HG03378 (cell line): ENCODE measurements around the gene GRIK5.
"Not testable (repeated sequence)": the region's sequence is repeated elsewhere in the genome, so short reads cannot be mapped to it uniquely, and the experiment has no call there.

Experiments used
- ATAC-seq: cut with Tn5 transposase; IDR thresholded peaks from one replicate; pipeline ENCODE4 v1.9.1; 2021; ENCODE audit warnings: mild to moderate bottlenecking, moderate library complexity; ENCODE audit not compliant: unreplicated experiment

GRIK5 gene

DNA sequence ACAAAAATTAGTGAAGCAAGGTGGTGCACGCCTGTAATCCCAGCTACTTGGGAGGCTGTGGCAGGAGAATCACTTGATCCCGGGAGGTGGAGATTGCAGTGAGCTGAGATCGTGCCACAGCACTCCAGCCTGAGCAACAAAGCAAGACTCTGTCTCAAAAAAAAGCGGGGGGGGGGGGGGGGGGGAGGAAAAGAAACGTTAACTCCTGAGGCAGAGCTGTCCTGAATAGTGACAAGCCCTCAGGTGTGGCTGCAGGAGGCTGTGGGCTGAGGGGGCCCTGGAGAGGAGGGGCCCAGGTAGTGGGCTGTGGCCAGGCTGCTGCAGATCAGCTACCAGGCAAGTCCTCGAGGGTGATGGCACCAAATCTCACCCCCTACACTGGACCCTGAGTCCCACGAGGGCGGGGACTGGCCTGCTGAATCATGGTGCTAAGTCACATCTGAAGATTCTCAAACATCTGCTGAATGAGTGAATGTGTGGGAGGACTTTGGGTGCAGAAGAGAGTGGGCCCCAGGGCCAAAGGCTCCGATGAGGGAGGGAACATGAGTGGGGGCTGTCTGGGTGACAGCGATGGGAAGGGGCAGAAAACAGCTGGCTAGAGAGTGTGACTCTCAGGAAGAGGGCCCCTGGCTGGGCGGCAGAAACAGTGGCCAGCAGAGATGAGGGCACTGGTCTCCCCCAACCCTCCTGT, 51.4 kb downstream of the GRIK5 start:
- ATAC-seq, result no peak

DNA sequence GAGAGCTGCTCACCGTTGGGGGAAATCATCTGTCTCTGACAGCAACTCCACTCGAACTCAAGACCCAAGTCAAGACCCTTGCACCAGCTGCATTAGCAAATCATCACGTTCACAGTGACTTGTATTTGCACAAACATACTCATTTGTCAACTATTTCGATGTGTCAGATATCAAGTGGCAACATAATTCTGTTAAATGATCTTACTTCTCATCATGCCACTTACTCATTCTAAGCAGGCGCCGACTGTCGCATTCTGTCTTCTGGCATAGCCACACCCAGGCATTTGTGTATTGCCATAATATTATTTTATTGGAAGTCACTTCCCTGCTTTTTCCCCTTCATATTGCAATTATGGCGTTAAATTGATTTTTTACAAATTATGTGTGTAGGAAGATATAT, 53.0 kb downstream of the GRIK5 start:
- no peak for ATAC-seq

DNA sequence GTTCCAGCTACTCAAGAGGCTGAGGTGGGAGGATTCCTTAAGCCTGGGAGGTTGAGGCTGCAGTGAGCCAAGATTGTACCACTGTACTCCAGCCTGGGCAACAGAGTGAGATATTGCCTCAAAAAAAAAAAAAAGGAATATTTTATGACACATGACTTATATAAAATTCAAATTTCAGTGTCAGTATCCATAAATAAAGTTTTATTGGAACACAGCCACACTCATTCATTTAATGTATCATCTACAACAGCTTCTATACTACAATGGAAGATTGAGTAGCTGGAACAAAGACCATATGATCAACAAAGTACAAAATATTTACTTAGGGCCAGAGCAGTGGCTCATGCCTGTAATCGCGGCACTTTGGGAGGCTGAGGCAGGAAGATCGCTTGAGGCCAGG, 57.3 kb downstream of the GRIK5 start:
- not testable (repeated sequence) for ATAC-seq

DNA sequence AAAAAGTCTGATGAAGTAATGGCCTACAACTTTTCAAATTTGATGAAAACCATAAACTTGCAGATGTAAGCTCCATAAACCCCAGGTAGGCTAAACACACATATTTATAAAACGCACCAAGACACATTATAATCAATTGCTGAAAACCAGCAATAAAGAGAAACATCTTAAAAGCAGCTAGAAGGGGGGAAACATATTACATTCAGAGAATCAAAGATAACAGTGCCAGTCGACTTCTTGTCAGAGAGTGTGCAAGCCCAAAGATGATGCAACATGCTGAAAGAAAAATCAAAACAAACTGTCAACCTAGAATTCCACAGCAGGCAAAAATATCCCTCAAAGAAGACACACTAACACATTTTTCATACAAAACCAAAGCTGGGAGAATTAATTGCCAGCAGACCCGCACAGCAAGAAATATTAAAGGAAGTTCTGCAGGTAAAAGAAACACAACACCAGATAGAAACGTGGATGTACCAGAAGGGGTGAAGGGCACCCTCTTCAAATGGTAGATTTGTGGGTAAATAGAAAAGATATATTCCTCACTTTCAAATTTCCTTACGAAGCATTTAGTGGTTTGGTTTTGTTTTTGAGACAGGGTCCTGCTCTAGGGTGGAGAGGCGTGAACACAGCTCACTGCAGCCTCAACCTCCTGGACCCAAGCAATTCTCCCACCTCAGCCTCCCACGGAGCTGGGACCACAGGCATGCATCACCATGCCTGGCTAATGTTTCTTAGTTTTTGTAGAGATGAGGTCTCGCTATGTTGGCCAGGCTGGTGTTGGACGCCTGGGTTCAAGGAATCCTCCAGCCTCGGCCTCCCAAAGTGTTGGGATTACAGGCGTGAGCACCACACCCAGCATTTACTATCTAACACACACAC, 59.5 kb downstream of the GRIK5 start:
- no peak for ATAC-seq

GRCh38 chr19:42006569-42006968, 63.4 kb downstream of the GRIK5 start:
- no peak for ATAC-seq

GRCh38 chr19:42005504-42005903, 64.5 kb downstream of the GRIK5 start:
- no peak for ATAC-seq

DNA sequence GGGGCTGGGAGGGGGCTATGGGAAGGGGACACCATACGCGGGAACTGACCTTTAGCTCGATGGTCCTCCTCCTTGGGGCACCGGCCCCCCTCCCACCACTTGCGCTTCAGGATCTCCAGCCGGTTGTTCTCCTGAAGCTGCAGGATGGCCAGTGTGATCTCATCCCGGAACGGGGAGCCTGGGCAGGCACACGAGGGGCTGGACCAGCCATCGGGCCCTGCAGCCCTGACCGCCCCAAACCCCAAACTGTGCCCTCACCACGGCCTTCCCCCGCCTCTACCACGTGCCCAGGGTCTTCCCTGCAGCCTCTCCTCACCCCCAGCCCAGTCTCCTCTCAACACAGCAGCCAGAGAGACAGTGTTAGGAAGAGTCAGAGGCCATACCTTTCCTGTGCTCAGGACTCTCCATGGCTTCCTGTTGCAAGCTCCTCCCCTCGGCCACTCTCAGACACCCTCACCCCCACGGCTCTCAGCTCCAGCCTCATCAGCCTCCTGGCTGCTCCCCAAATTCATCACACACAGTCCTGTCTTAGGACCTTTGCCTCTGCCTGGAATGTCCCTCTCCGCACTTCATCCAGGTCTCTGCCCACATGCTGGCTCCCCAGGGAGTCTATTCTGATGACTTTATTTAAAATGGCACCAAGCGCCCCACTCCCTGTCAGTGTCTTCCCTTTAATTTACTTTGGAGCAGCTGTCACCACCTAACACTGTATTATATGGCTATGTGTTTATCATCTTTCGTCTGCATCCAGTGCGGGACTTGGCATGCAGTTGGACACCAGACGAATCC, 66.3 kb downstream of the GRIK5 start:
- ATAC-seq, result no peak

DNA sequence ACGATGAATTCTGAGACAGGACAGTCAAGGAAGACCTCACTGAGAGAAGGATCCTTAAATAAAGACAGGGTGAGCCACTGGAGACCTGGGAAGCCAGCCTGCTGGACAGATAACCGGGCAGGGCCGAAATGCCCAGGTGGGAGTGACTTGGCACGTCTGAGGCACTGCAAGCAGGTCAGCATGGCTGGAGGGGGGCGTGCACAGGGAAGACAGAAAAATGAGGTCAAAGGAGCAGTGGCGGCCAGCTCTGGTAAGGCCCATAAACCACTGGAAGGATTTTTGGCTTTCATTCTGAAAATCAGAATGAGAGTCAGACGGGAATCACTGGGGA, 70.2 kb downstream of the GRIK5 start:
- no peak for ATAC-seq

DNA sequence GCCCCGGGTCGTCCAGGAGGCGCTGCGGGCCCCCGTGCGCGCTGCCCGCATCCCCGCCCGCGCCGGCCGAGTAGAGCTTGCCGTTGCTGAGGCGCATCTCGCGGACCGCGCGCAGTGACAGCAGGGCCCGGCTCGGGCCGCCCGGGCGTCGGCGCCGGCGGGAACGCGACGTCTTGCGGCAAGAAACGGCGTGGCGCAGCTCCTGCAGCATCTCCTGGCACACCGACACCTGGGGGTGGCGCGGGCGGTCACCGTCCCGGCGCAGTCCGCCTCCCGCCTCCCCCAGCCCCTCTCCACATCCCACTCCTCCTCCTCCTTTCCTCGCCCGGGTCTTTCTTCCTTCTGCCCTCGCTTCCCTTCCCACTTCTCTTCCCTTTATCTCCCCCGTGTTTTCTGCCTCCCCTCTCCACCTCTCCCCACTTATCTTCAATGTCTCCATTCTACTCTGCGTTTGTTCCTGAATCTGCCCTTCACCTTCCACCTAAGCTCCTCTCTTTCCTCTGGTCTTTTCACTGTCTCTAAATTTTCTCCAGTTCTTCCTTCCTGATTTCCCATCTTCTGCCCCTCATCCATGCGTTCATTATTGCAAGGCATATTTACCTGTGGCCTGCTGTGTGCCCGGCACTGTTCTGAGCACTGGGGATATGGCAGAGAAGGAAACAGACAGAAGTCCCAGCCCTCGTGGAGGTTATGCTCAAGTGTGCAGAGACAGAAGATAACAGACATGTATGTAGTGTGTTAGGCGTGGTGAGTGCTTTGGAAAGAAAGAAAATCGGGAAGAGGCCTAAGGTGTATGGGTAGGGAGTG, 70.7 kb downstream of the GRIK5 start:
- ATAC-seq, result no peak

DNA sequence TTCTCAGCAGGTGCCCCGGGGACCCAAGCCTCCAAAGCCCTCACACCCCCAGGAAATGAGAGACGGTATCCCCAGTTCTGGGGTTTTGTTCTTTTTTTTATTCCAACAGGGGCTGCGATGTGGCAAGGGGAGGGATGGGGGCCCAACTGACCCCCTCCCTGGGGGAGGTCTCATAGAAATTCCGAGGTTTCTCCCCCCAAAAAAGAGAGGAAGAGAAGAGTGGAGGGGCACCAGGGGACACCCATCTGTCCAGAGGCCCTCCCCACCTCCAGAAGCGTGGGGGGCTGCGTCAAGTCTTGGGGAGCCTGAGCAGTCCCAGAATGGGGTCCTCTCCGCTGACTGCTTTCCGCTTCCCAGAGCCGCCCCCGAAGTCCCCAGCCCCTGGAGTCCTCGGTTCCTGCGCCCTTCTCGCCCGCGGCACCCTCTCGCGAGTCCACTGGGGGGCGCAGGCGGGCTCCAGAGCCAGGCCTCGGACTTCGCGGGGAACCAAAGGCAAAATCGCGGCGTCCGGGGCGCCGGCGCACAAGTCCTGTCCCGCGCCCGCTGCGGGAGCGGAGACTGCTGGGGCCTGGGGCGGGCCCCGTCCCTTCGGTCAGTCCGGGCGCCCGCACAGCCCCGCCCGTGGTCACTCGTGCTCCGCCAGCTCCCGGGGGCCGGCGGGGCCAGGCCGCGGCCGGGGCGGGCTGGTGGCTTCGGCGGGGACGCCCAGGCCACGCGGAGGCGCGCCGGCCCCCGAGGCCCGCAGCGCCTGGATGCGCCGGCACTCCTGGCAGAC, 71.6 kb downstream of the GRIK5 start:
- no peak for ATAC-seq

GRCh38 chr19:41997851-41998229, 72.2 kb downstream of the GRIK5 start:
- no peak for ATAC-seq

- no peak for ATAC-seq
Measured at GRCh38 chr19:41997121-41997850, 72.7 kb downstream of the GRIK5 start.

DNA sequence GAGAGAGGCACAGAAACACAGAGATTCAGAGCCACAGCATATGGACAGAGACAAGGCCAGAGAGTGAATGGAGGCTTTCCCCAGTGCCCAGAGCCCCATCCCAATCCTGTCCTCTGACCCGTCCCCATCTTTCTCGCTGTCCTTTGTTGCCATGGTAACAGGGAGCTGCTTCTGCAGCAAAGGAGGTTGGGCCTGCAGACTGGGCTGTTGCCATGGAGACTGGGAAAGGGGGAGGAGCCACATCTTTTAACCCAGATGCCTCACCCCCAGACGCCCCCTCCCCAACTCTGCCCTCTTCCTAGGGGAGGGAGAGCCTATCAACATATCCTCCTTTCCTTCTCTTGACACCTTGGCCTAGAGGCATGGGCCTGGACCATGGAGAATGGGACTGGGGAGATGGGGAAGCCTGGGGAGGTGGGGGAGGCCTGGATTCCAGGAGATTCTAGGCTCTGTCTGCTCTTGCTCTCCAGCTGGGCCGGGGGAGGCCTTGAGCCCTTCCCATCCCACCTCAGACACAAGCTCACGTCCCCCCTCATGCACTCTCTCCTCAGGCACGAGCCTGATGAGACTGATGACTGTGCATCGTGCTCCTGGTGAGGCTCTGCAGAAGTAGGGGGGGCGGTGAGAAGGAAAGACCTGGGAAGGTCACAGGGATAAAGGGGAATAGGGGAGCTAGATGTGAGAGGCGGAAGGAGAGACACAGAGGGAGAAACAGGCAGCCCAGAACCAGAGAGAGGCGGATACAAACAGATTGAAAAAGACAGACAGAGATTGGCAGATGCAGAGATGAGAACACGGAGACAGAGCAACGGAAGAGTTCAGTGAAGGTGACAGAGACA, 73.8 kb downstream of the GRIK5 start:
- ATAC-seq, result no peak

GRCh38 chr19:41994994-41995958, 74.7 kb downstream of the GRIK5 start:
- no peak for ATAC-seq

DNA sequence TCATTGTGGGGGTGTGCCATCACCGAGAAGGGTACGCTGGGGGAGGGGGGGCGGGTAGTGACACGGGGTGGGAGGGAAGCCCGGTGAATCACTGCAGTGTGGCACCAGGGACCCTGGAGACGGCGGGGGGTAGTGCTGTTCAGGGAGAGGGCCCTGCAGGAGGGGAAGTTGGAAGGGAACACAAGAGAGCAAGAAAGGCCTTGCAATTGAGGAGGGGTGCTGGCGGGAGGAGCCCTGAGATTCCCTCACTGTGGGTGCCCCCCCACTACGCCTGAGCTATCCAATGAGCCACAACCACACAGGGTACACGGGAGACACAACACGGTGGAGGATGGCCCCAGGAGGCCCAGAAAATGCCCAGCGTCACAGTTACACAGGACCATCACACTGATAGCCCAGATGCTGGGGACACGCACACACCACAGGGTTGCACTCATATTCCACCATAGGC, 75.5 kb downstream of the GRIK5 start:
- ATAC-seq, result no peak

GRCh38 chr19:41993612-41994483, 76.2 kb downstream of the GRIK5 start, which contains the start of gene ATP1A3:
ATP1A3 (minus strand) TSS chr19:41994230; CDS start chr19:41994076, 154 bp downstream.
- ATAC-seq, result no peak
